ENCODE data around the gene ZNF709.
"Not testable (repeated sequence)": the region's sequence is repeated elsewhere in the genome, so short reads cannot be mapped to it uniquely, and the experiment has no call there.

ZNF709 gene

GRCh38 chr19:12450844-12451243 lies 33.8 kb downstream of the ZNF709 start:
- no peak for DNase-seq

- no peak for DNase-seq
These were observed 35.8 kb downstream of the ZNF709 start for GRCh38 chr19:12448808-12449207.

DNA sequence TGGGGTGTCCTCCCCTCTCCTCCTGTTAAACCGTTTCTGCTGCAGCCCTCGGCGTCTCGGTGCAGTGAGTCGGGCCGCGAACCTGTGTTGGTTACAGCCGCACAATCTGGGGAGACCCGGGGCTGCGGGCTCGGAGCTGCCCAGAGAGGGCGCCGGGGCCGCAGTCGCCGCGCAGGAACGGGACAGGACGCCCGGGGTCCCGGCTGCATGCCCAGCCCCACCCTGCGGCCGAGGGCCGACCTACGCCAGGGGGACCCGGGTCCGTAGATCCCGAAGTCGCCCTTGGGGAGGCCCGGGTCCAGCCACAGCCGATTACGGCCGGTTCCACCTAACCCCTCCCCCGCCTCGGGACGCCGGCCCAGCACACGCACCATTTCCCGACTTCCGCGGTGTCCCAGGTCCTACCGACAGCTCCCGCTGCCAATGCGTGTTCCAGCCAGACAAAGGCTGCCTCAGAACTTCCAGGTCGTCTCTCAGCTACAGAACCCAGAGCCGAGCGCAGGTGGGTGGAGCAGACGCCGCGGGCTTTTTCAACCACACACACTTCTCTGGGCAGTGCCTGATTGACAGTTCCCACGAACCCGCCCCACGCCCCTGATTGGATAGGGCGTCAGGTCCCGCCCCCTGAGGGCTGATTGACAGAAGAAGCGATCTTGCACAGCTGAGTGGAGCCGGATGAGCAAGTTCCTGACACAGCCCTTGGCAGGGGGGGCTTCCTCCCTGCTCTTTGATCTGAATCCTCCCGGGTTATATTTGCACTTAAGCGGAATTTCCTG lies 43.9 kb downstream of the ZNF709 start, which contains the start of gene ZNF443:
Gene ZNF443 (minus strand): TSS at position 481 of the 776 bp plus-strand sequence. CDS start 107 bp downstream, at position 374.
- DNase-seq = peak; percentile 97

DNA sequence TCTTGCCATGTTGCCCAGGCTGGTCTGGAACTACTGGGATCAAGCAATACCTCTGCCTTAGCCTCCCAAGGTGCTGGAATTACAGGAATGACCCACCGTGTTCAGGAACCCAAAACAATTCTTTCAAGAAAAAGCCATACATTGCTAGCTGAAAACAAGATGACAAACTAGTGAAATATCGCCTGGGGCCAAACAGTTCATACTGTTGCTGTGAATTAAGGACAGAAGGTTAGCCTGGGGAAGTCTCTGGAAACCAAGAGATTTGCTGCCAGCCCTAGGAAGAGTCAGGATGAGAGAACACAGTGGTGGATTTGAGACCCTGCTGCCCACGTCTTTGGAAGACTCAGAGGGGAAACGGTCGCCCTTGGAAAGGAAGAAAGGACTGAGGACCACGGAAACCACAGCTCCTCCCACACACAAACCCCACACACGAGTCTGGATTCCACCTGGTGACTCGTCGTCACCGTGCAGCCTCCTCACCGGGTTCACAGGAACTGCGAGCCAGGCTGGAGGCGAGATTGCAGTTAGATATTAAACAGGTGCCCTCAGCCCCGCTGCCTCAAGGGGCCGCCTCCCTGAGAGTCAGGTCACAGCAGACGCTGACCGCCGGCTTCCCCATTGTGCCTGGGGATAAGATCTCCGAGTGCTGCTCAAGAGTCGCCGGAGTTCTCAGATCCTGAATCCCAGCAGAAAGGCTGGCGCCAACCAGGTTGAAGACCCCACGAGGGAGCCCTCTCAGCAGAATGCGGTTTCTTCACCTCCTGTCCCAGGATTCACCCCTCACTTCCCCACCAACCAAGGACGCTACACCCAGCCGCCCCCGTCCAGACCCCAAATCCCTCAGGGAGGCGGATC lies 44.7 kb downstream of the ZNF709 start:
- DNase-seq = not testable (repeated sequence)

GRCh38 chr19:12430726-12431299 lies 53.8 kb downstream of the ZNF709 start:
- not testable (repeated sequence) for DNase-seq

DNA sequence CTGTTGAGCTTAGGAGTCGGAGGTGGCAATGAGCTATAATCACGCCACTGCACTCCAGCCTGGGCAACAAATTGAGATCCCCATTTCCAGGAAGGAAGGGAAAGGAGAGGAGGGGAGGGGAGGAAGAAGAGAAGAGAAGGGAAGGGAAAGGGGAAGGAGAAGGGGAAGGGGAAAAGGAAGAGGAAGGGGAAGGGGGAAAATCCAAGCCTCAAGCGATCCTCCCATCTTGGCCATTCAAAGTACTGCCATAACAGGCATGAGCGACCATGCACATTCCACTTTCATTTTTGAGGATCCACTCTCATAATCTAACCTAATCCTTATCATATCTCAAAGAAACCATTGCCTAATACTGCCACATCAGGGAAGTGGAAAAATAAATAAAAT lies 58.7 kb downstream of the ZNF709 start:
- no peak for DNase-seq

- DNase-seq = no peak
These were observed 59.3 kb downstream of the ZNF709 start for GRCh38 chr19:12425236-12425887.

DNA sequence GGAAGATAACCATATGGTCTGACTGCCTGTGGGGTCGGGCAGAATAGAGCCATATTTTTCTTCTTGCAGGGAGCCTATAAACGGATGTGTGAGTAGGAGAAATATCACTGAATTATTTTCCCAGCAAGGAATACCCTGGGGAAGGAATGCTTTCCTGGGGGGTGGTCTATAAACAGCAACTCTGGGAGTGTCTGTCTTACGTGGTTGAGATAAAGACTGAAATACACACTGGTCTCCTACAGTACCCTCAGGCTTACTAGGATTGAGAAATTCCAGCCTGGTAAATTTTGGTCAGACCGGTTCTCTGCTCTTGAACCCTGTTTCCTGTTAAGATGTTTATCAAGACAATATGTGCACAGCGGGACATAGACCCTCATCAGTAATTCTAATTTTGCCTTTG lies 67.3 kb downstream of the ZNF709 start:
- DNase-seq = not testable (repeated sequence)

DNA sequence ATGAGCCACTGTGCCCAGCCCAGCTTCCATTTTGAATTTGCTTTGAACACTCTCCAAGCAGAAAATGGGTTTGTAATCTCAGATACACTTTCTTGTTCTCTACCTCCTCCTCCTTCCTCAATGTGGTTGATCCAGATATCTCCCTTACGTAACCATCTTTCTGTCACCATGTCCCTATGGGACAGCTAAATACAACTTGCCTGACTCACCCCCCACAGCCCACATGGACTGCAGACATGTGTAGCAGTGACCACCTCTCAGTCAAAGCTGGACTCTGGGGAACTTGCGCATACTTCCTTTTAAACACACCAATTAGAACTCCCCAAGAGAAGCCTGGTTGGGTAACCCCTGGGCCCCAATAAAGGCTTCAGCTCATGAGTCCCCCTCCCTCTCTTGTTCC lies 72.7 kb downstream of the ZNF709 start:
- no peak for DNase-seq
